Dermis microvascular lymphatic vessel endothelial cell (primary cell): ENCODE data around the gene MGLL. TPM values are rescaled to one million over a fixed set of nuclear protein-coding genes. Genes with fewer than 3 reads are reported as not detected.

Source experiments
- DNase-seq, 2 donors: peaks; one replicate each; pipeline versions ENCODE4 v3.0.0 to v3.0.0-alpha.2; 2010; ENCODE audit warnings: low read depth in 2 of 2
- total RNA-seq: library from RNA; depleted of rRNA; stranded (reverse); fragments of >200 nt; gene quantifications from 2 replicates; pipeline ENCODE4 v1.2.1, GENCODE V29; 2014

MGLL gene
- total RNA-seq, 1 donor from 2014 or later: 33.4 TPM

GRCh38 chr3:127835993-127836882 is 13.9 kb upstream of the MGLL start:
- no peak for DNase-seq

GRCh38 chr3:127834771-127835170 is 12.5 kb upstream of the MGLL start:
- no peak for DNase-seq

- no peak for DNase-seq
Observed at GRCh38 chr3:127833281-127834032, 11.1 kb upstream of the MGLL start.

- DNase-seq: peak in 1 of 2 donors; percentile 52
Observed at GRCh38 chr3:127831723-127832172, 9.4 kb upstream of the MGLL start.

GRCh38 chr3:127829537-127829936 is 7.2 kb upstream of the MGLL start:
- no peak for DNase-seq

- DNase-seq: no peak
Observed at GRCh38 chr3:127827808-127828207, 5.5 kb upstream of the MGLL start.

GRCh38 chr3:127825756-127826155 is 3.4 kb upstream of the MGLL start:
- DNase-seq: no peak

GRCh38 chr3:127824151-127824825 is 2.0 kb upstream of the MGLL start:
- no peak for DNase-seq

GRCh38 chr3:127823426-127823857 is 1.1 kb upstream of the MGLL start:
- DNase-seq: no peak

GRCh38 chr3:127822682-127823425 is 539 bp upstream of the MGLL start:
- peak in 1 of 2 donors; percentile 39 for DNase-seq

- peak in 1 of 2 donors; percentile 11 for DNase-seq
Observed at GRCh38 chr3:127821394-127821793, 921 bp downstream of the MGLL start.

GRCh38 chr3:127820826-127821313 is 1.4 kb downstream of the MGLL start:
- peak; percentile 49 to 57 for DNase-seq

GRCh38 chr3:127820221-127820825 is 2.0 kb downstream of the MGLL start:
- DNase-seq: no peak

GRCh38 chr3:127819656-127820055 is 2.7 kb downstream of the MGLL start:
- DNase-seq: no peak

- DNase-seq: no peak
Observed at GRCh38 chr3:127819086-127819485, 3.2 kb downstream of the MGLL start.

GRCh38 chr3:127817406-127817841 is 4.9 kb downstream of the MGLL start:
- DNase-seq: peak in 1 of 2 donors; percentile 7

- DNase-seq: no peak
Observed at GRCh38 chr3:127816783-127817405, 5.4 kb downstream of the MGLL start.

GRCh38 chr3:127815641-127816605 is 6.4 kb downstream of the MGLL start:
- DNase-seq: no peak

- DNase-seq: no peak
Observed at GRCh38 chr3:127815001-127815400, 7.3 kb downstream of the MGLL start.
